NCI-H748 treated with DMSO at 0.1 percent for 48 hours (cell line): Measurements from ENCODE around the gene DCLK2.

ENCODE experiments used
- DNase-seq: peaks from one replicate; lab custom pipeline; 2025; lab: John Stamatoyannopoulos, UW

DCLK2 gene

DNA sequence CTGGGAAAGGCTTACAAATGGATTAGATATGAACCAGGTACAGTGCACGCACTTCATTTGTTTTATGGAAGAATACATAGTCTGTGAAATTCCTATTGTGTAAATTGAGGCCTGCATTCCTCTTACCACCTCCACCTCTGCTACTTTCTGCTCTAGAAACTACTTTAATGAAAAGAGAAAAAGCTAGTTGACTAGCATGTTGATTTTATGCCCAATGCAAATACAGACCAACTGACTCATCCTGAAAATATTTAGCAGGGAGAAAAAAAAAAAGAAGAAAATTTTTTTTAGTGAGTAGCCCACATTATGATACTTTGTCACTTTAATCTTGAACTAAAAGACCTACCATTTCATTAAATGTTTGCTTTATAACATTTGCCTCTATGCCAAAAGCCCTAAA, 41.2 kb downstream of the DCLK2 start:
- no peak for DNase-seq

GRCh38 chr4:150123087-150123486, 44.8 kb downstream of the DCLK2 start:
- no peak for DNase-seq

GRCh38 chr4:150123796-150124677, 45.8 kb downstream of the DCLK2 start:
- DNase-seq, result no peak

DNA sequence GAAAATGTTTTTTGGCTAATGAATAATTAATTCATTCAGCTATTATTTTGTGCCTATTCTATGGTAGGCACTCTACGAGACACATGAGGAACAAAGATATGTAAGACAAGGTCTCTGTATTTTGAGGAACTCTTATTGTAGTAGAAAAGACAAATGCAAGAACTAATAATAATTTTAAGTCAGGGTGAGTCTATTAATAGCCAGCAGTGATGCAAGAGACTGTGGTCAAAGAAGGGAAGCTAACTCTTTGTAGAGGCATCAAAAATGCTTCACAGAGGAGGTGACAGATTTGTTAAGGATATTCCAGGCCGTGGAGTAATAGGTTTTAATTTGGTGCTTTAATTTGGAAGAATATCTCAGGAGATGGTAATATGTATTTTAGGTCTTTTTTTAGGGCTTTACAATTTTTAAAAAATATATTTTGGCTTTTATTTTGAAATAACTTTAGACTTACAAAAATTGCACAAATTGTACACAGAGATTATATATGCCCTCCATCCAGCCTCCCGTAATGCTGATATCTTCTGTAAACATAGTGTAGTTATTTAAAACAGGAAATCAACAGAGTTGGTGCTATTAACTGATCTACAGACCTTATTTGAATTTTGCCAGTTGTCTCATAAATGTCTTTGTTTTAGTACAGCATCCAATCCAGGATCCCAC, 48.1 kb downstream of the DCLK2 start:
- DNase-seq, result no peak

DNA sequence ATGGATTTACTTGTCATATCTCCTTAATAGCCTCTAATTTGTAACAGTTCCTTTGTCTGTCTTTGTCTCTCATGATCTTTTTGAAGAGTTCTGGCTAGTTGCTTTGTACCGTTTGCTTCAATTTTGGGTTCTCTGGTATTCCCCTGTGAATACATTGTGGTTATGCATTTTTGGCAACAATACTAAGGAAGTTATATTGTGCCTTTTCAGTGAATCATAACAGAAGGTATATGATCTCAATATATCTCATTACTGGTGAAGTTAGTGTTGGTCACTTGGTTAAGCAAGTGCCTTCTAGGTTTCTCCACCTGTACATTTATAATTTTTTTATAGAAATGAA, 48.6 kb downstream of the DCLK2 start:
- no peak for DNase-seq

- no peak for DNase-seq
Measured at GRCh38 chr4:150127757-150128156, 49.5 kb downstream of the DCLK2 start.

GRCh38 chr4:150130933-150131332, 52.7 kb downstream of the DCLK2 start:
- no peak for DNase-seq

DNA sequence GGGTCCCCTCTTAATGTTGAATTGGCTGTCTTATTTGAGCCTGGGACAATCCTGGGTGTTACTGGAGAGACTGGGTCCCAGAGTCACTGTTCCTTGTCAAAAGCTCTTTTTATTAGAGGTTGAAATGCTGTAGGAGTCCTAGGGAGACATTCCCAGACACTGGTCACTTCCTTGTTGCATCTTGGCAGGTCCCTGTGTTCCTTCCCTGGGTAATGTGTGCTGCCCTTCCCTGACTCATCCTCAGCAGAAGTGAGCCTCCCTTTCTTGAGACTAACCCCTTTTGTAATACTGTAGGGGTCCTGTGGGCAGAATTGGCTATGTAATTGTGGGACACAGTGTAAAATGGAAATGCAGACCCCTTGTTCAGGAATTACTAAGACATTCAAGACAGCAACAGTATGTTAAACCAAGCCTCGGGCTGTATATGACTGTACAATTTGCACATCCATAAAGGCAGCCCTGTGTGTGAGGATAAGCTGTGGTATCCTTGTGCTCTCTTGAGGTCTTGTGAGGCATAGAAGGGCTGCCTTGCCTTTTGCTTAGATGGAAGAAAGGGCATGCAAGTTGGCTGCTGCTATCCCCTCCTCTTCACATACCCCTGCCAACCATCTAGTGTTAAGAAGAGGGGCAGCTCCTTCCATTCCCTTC, 53.5 kb downstream of the DCLK2 start:
- DNase-seq, result no peak

- DNase-seq, result no peak
Measured at GRCh38 chr4:150133605-150134004, 55.4 kb downstream of the DCLK2 start.

DNA sequence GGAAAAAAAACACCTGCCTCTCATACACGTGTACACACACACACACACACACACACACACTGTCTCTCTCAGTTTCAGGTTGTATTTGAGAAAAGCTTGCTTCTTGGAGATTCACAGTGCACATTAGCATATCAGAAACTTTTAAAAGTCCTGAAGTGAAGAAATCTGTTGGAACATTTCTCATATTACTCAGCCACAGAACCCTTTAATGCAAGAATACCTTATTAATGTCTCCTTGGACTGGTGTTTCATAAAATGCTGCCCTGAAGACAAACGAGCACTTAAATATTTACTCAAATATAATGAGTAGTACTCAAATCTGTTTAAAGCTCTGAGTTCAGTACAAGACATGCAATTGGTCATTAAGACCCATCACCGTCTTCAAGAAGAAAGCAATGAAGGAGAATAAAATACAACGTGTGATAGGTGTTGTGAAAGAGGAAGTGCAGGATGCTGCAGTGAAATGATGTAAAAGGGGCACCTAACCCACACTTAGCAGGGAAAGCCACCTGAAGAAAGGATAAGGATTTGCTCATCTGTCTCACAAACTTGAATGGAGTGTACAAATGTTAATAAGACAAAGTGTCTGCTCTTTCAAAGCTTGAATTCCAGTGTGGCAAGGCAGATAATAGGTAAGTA, 57.0 kb downstream of the DCLK2 start:
- no peak for DNase-seq

DNA sequence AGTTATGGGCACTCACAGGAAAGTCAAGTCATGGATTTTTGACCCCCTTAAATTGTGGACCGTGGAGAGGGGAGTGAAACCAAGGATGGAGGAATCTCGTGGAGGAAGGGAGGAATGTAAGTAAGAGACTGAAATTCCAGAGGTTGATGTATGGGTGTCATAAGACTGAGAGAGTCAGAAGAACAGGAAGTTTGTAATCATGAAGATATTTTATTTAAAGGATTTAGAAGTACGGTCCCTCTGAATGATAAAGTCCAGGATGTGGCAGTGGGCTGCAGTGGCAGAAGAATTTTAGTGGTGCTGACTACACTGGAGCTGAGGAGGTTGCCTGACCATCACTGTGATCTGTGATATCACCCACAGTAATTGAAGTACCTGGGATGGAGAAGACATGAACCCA, 57.8 kb downstream of the DCLK2 start:
- DNase-seq, result no peak

DNA sequence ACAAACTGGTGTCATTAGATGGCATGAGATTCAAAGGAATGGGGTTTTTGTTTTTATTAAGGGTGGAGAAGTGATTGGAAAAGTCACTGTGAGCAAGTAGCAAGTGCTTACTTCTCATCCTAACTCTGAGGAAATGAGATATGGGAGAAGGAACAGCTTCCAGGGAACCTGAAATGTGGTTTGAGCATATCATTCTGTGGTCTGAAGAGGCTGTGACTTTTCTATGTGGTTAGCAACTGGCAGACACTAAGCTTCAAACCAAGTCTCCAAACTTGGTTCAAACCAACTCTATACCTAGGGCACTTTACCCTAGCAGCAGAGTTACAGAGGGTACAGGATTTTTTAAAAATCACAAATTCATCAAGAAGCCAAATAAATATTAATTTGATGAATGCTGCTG, 58.2 kb downstream of the DCLK2 start:
- DNase-seq, result no peak

GRCh38 chr4:150139297-150139865, 61.1 kb downstream of the DCLK2 start:
- DNase-seq, result no peak

DNA sequence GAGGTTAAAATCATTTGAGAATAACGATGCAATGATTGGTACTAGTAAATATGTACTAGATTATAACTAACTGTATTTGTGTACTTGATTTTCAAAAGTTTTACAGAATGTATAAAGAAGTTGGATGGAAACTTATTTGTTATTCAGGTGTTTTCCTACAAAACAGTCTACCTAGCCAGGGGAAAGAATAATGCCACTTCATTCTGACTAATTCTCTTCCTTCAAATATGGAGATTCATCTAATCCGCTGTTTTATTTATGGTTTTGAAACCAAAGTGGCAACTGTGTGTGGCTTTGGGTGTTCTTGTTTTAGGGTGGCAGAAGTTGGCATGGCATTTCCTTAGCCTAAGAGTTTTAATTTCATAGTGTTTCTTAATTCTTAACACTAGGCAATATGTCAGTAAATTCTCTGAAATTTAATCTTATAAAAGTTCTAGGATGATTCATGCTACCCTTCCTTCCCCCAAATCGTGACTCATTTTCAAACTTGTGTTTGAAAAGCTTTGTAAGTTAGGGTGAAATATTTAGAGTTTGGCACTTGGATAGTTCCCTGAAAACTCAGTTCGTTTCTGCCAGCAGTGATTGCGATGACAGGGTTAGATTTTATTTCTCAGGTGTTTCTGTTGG, 62.6 kb downstream of the DCLK2 start:
- no peak for DNase-seq

DNA sequence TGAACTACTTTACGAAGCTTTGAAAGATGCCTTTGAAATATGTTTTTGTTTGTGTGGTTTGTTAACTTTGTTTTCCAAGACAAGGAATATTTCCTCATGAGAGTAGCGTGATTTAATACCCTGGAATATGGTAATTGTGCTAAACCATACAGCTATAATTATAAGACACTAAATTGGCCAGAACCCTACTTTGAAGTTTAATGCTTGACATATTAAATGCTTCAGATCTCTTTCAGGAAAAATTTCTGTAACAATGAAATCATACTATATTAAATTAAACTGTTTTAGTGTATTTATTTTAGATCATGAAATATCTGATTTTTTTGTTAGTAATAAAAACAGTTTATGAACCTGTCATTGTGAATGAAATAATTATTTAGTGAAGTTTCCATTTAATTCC, 63.5 kb downstream of the DCLK2 start:
- no peak for DNase-seq

GRCh38 chr4:150142831-150143230, 64.6 kb downstream of the DCLK2 start:
- no peak for DNase-seq

GRCh38 chr4:150145090-150145945, 67.1 kb downstream of the DCLK2 start:
- no peak for DNase-seq

DNA sequence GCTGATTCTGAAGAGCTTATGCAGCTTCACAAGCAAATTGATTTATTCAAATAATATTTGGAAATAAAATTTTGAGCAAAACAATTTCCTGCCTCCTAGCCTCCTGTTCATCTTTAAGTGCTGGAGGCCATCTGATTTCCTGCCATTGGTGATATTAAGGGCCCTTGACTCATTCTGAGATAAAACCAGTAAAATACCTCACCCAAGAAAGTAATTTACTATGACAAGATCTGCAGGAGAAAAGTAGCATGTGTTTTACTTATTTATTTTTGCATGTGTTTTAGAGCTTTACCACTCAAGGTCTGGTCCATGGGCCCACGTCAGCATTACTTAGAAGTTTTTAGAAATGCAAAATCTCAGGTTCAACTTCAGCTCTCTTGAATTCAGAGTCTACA, 67.7 kb downstream of the DCLK2 start:
- DNase-seq, result no peak

DNA sequence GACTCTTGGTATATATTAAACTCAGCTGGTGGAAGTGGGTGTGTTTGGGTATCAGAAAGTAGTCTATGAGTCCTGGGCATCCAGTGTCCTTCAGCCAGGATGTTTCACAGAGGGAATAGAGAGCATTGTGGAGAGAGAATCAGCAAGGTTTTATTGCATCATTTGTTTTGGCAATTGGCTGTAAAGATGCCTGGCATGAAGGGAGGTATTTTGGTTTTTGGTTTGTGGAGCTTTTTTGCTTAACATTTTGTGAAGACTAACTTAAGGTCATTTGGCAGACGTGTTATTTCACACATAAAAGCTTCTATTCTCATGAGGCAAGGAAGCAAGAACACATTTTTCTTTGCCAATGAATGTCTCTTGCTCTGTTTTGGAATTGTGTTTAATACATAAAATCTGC, 71.1 kb downstream of the DCLK2 start:
- DNase-seq, result no peak

GRCh38 chr4:150150629-150151062, 72.4 kb downstream of the DCLK2 start:
- DNase-seq, result no peak

DNA sequence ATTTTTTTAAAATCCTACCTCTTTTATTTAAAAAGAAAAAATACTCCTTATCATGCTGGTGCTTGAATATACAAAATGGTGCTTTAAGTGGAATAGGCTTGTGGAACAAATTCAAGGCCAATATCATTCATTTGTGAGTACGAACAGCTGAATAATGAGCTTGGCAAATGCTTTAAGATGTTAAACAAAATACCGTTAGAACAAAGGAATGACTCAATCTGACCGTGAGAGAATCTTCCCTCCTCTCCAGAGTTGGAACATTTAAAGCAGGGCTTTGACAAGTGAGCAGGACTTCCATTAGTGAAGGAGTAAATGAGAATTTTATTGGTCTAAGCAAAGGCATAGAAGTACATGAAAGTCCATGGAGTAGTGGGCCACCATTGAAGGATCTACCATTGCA, 74.5 kb downstream of the DCLK2 start:
- no peak for DNase-seq
